K562 (cell line): ENCODE results near the gene RARG. TPM values are rescaled to one million over a fixed set of nuclear protein-coding genes. Genes with fewer than 3 reads are reported as not detected.
A peak's percentile ranks its signal among the peaks of the same experiment; 100 is the strongest.

ENCODE experiments used
- ATAC-seq: fragments of 200-7000 bp; cut with Tn5 transposase; 3 replicates; pipeline ENCODE4 v1.9.1; 2020; ENCODE audit warnings: moderate library complexity
- BruUV-seq: library from RNA; stranded (reverse); fragments of 400-500 nt; replicated peaks from 2 replicates; lab custom pipeline; 2021; lab: Mats Ljungman, UMichigan
- CTCF ChIA-PET: fragments of 300-600 bp; formaldehyde crosslinking; extraction: SDS; loops from one replicate; lab custom pipeline; 2021; ENCODE audit warnings: low intra/inter-chr PET ratio; lab: Yijun Ruan, JAX
- POLR2A ChIA-PET: fragments of 300-600, 350-650 bp; sonication (Branson Sonifier 250); formaldehyde crosslinking; extraction: SDS; loops from one replicate; lab custom pipeline; 2021; ENCODE audit warnings: antibody characterized with exemption, inconsistent platforms; lab: Yijun Ruan, JAX
- DNase-seq, 4 experiments: peaks; one replicate each; pipeline versions ENCODE4 v3.0.0 to v3.0.0-alpha.2; 2011 to 2018; ENCODE audit warnings: low spot score in 3 of 4, mixed read lengths in 3 of 4; ENCODE audit errors: extremely low read depth in 1 of 4
- FAIRE-seq: peaks from 2 replicates; lab custom pipeline; 2011; peaks lifted over from hg19 to GRCh38; lab: Jason Lieb, UNC
- H2AFZ ChIP-seq: 2 replicates; pipeline ENCODE4 v1.6.0; 2011; ENCODE audit warnings: low read depth, low read length, control low read depth, inconsistent platforms
- H3K27ac ChIP-seq: fragments of 200-600 bp; 3 replicates; pipeline ENCODE4 v1.8.0; 2011; ENCODE audit warnings: low read depth, mild to moderate bottlenecking, control low read depth, inconsistent platforms, low read length, moderate library complexity, mixed read lengths; ENCODE audit errors: extremely low read depth
- H3K27me3 ChIP-seq, 2 experiments: fragments of 300-600 bp in 1 of 2; 2 replicates in 1 of 2; 3 replicates in 1 of 2; pipeline versions ENCODE4 v1.6.0 to v1.8.0; 2011; ENCODE audit warnings: inconsistent platforms in 2 of 2, low read length in 2 of 2, mild to moderate bottlenecking in 1 of 2, mixed read lengths in 1 of 2, moderate library complexity in 1 of 2; ENCODE audit not compliant: control insufficient read depth in 2 of 2, insufficient read depth in 2 of 2
- H3K36me3 ChIP-seq: fragments of 300-600 bp; 3 replicates; pipeline ENCODE4 v1.8.0; 2011; ENCODE audit warnings: mild to moderate bottlenecking, low read length, inconsistent platforms; ENCODE audit not compliant: control insufficient read depth, insufficient read depth
- H3K4me1 ChIP-seq, 2 experiments: fragments of 200-600 bp in 1 of 2; replicated peaks in 1 of 2; 2 replicates in 1 of 2; 3 replicates in 1 of 2; pipeline versions ENCODE4 v1.5.1 to v1.8.0; 2011; ENCODE audit warnings: inconsistent platforms in 2 of 2, low read length in 2 of 2, mild to moderate bottlenecking in 1 of 2, mixed read lengths in 1 of 2, moderate library complexity in 1 of 2; ENCODE audit not compliant: control insufficient read depth in 2 of 2, insufficient read depth in 2 of 2
- H3K4me2 ChIP-seq: 2 replicates; pipeline ENCODE4 v1.6.1; 2011; ENCODE audit warnings: low read length, control low read depth, inconsistent platforms, mixed read lengths; ENCODE audit not compliant: insufficient read depth
- H3K4me3 ChIP-seq: fragments of 200-600 bp; sonication (generic), shearing (Covaris generic); 2 replicates; pipeline ENCODE4 v1.5.1; 2016; ENCODE audit warnings: control low read depth, inconsistent platforms
- H3K79me2 ChIP-seq: fragments of 200-600 bp; 3 replicates; pipeline ENCODE4 v1.8.0; 2011; ENCODE audit warnings: low read length, inconsistent platforms; ENCODE audit not compliant: control insufficient read depth, insufficient read depth
- H3K9ac ChIP-seq, 2 experiments: 2 replicates each; pipeline versions ENCODE4 v1.6.0 to v1.6.1; 2011; ENCODE audit warnings: low read depth in 2 of 2, low read length in 2 of 2, control low read depth in 1 of 2, inconsistent platforms in 1 of 2, mild to moderate bottlenecking in 1 of 2, mixed read lengths in 1 of 2; ENCODE audit not compliant: insufficient read depth in 1 of 2
- H3K9me1 ChIP-seq: one replicate; pipeline ENCODE4 v1.6.0; 2011; ENCODE audit warnings: inconsistent platforms, mild to moderate bottlenecking, low read length, moderate library complexity; ENCODE audit not compliant: control insufficient read depth, insufficient read depth
- H3K9me3 ChIP-seq: replicated peaks from 2 replicates; pipeline ENCODE4 v1.5.1; 2011; ENCODE audit warnings: low read depth, low read length, inconsistent platforms; ENCODE audit not compliant: control insufficient read depth, insufficient read depth
- H4K20me1 ChIP-seq: replicated peaks from 2 replicates; pipeline ENCODE4 v1.6.1; 2011; ENCODE audit warnings: low read length, inconsistent platforms, mixed read lengths; ENCODE audit not compliant: control insufficient read depth, insufficient read depth
- ETS2 ChIP-seq: IDR thresholded peaks from 2 replicates; pipeline ENCODE4 v1.6.1; 2016; ENCODE audit warnings: borderline replicate concordance, missing genetic modification characterization, mild to moderate bottlenecking, moderate library complexity, missing compliant biosample characterization; ENCODE audit not compliant: poor library complexity, severe bottlenecking
- HOMEZ ChIP-seq: fragments of 250-450 bp; sonication (Bioruptor Pico); IDR thresholded peaks from 2 replicates; pipeline ENCODE4 v1.4.0; 2020; ENCODE audit warnings: mild to moderate bottlenecking, moderate library complexity
- KHSRP ChIP-seq: fragments of 450-650 bp; IDR thresholded peaks from 2 replicates; pipeline ENCODE4 v1.6.1; 2017
- PKNOX1 ChIP-seq: fragments of 450-650 bp; IDR thresholded peaks from 2 replicates; pipeline ENCODE4 v1.6.1; 2016
- POLR2G ChIP-seq: fragments of 200-400 bp; formaldehyde crosslinking; IDR thresholded peaks from 2 replicates; pipeline ENCODE4 v1.6.1; 2017; ENCODE audit warnings: low read depth, mild to moderate bottlenecking, antibody characterized with exemption, low read length, moderate library complexity
- SMAD3 ChIP-seq: fragments of 450-650 bp; formaldehyde crosslinking; conservative IDR thresholded peaks from 2 replicates; pipeline ENCODE4 v1.4.0; 2020; ENCODE audit warnings: mild to moderate bottlenecking
- ZNF165 ChIP-seq: fragments of 250-450 bp; sonication (Bioruptor Pico); IDR thresholded peaks from 2 replicates; pipeline ENCODE4 v1.4.0; 2020; ENCODE audit warnings: borderline replicate concordance
- ZNF354B ChIP-seq: fragments of 250-450 bp; sonication (Bioruptor Pico); IDR thresholded peaks from 2 replicates; pipeline ENCODE4 v1.4.0; 2020
- WGBS: fragments of 100-300 bp; shearing (Covaris generic); methylation state at CpG from one replicate; pipeline ENCODE4 v1.1.6; 2016; ENCODE audit warnings: low coverage, mixed read lengths; ENCODE audit not compliant: insufficient coverage; ENCODE audit errors: missing lambda C conversion rate; 5-methylcytosine and 5-hydroxymethylcytosine counted together
- in situ Hi-C: fragments of 300-500 bp; cut with MboI; formaldehyde crosslinking; loops from 4 replicates; pipeline ENCODE4 v1.15.0; 2018; ENCODE audit warnings: inconsistent platforms, mixed read lengths
- intact Hi-C: fragments of 100-400 bp; cut with micrococcal nuclease; formaldehyde crosslinking; loops from 2 replicates; pipeline ENCODE4 v1.14.2; 2022
- polyA plus RNA-seq, 8 experiments: library from polyadenylated mRNA; depleted of rRNA in 4 of 8; stranded (reverse) in 5 of 8; unstranded in 3 of 8; fragments of >200 nt; fragmentation: Nextera tagmentation in 2 of 8; fragmentation: Illumina TruSeq in 1 of 8; extraction: Ambion mirVana in 2 of 8; extraction: Trizol in 1 of 8; gene quantifications; 2 replicates each; pipeline versions ENCODE4 v1.2.1 to v1.2.3, GENCODE V29; 2011 to 2014; ENCODE audit warnings: inconsistent platforms in 1 of 8, missing spikeins in 1 of 8
- total RNA-seq, 7 experiments: library from RNA; depleted of rRNA in 6 of 7; stranded (reverse); fragments of >200 nt in 6 of 7; fragmentation: Illumina TruSeq in 2 of 7; extraction: Trizol in 2 of 7; gene quantifications; 2 replicates each; pipeline versions ENCODE4 v1.2.1 to v1.2.3, GENCODE V29; 2011 to 2021; ENCODE audit warnings: low replicate concordance in 1 of 7

RARG gene
- total and polyA plus RNA-seq, 9 of the 15 experiments (the other 6 are each of a cell fraction or from before 2014, with no cell fraction given): 0.18 to 7.6 (median 3.8) TPM

- intact Hi-C loops (no loop called here), in situ Hi-C loops (no loop called here)
- Histone ChIP-seq H2AFZ (no peak overlapping the region), H3K9me1 (no peaks in the 10 kb centered on the region), H3K4me3 (no peak overlapping the region), H3K27ac (no peak overlapping the region), H3K4me2 (no peak overlapping the region), H3K36me3 (no peaks in the 10 kb centered on the region), H3K9me3 (no peaks in the 10 kb centered on the region), H3K4me1 (peaks cover 24 to 28% of the 10 kb centered on the region in 2 experiments; a peak in 4 of 5 replicates), H3K27me3 (no peaks in the 10 kb centered on the region), H3K79me2 (no peaks in the 10 kb centered on the region), H3K9ac (no peak overlapping the region), H4K20me1 (no peaks in the 10 kb centered on the region)
- ChIA-PET CTCF (no interaction called here), POLR2A (interaction anchor here (1.2 to 1.9 kb wide), 3 partner anchors 10 to 11 kb away, joined by 3 to 8 read pairs (median 7); no protein-coding TSS in a partner anchor)
- no peak for DNase-seq
- 59% methylated on average over 10 of the region's 14 CpGs for WGBS
- BruUV-seq: no TSS peak
- no peak for ATAC-seq
- FAIRE-seq: no peak
- no peak for TF ChIP-seq ZNF354B (CRISPR knock-in tag)
- no peak for TF ChIP-seq KHSRP
- TF ChIP-seq SMAD3 (CRISPR knock-in tag): no peak
- TF ChIP-seq ZNF165 (CRISPR knock-in tag): no peak
- no peak for TF ChIP-seq ETS2 (tag)
- TF ChIP-seq POLR2G: peak; percentile 61
- no peak for TF ChIP-seq PKNOX1
- no peak for TF ChIP-seq HOMEZ
These were observed 35.5 kb downstream of the RARG start for GRCh38 chr12:53196486-53196885.
